ENCODE measurements around the gene OR2G3. TPM values are rescaled to one million over a fixed set of nuclear protein-coding genes. Genes with fewer than 3 reads are reported as not detected.

Gene OR2G3
- polyA plus RNA-seq, 2 of the 4 experiments (the other 2 are of a cell fraction) = not detected

- 24% methylated on average over 10 of the region's 10 CpGs for WGBS (ENCODE audit: missing lambda C conversion rate)
- Histone ChIP-seq H3K9me3 (no peaks in the 10 kb centered on the region; the same call in 2 of the 3 replicates), H3K4me3 (no peak overlapping the region), H3K4me1 (no peaks in the 10 kb centered on the region), H3K4me2 (no peak overlapping the region), H3K27ac (no peak overlapping the region)
- DNase-seq (ENCODE audit: low read depth in 1 of 2, low spot score in 1 of 2) = no peak
- POLR2A ChIA-PET = no interaction called here
- FAIRE-seq = no peak
- no peak for TF ChIP-seq MAX (IDR thresholded peaks at IDR 0.05)
- TF ChIP-seq HES2 (IDR thresholded peaks at IDR 0.05) = no peak
- TF ChIP-seq PBX3 (IDR thresholded peaks at IDR 0.05) = no peak
- no peak for TF ChIP-seq RNF2 (IDR thresholded peaks at IDR 0.05; ENCODE audit: borderline replicate concordance, low read depth)
- TF ChIP-seq POLR2A (IDR thresholded peaks at IDR 0.05; ENCODE audit: low read length) = no peak
- TF ChIP-seq, protein P1, sequence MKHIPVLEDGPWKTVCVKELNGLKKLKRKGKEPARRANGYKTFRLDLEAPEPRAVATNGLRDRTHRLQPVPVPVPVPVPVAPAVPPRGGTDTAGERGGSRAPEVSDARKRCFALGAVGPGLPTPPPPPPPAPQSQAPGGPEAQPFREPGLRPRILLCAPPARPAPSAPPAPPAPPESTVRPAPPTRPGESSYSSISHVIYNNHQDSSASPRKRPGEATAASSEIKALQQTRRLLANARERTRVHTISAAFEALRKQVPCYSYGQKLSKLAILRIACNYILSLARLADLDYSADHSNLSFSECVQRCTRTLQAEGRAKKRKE (CRISPR knock-in tag; IDR thresholded peaks at IDR 0.05; ENCODE audit: low read depth) = no peak
- TF ChIP-seq, protein P2, sequence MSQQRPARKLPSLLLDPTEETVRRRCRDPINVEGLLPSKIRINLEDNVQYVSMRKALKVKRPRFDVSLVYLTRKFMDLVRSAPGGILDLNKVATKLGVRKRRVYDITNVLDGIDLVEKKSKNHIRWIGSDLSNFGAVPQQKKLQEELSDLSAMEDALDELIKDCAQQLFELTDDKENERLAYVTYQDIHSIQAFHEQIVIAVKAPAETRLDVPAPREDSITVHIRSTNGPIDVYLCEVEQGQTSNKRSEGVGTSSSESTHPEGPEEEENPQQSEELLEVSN (IDR thresholded peaks at IDR 0.05; ENCODE audit: borderline replicate concordance, low read depth) = no peak
- no peak for TF ChIP-seq CEBPB (IDR thresholded peaks at IDR 0.05)
- TF ChIP-seq HEYL (CRISPR knock-in tag; IDR thresholded peaks at IDR 0.05) = no peak
- no peak for TF ChIP-seq USF2 (IDR thresholded peaks at IDR 0.05)
- TF ChIP-seq ZSCAN20 (CRISPR knock-in tag; IDR thresholded peaks at IDR 0.05) = no peak
- no peak for TF ChIP-seq JUNB (IDR thresholded peaks at IDR 0.05)
- CTCF ChIA-PET = no interaction called here
- ATAC-seq = no peak
Measured at GRCh38 chr1:247561711-247562110, 43.7 kb upstream of the OR2G3 start.

DNA sequence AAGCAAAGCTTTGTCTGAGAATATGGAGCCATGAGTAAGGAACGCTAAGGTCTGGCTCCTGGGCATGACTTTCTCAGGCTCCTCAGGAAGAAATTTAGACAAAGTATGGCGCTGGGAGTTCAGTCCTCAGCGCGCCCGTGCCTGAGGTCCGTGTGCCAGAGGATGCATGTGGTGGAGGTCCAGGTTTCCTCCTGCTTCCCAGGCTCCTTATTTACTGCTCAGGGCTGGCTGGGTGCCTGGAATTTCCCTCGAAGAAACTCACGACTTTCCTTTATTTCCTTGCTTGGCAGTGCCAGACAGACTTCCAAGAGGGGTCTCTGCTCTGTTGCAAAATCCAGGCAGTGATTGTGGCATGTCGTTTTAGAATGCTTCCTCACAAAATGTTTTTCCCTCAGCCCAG, 43.2 kb upstream of the OR2G3 start:
- ATAC-seq (no peak), DNase-seq (ENCODE audit: low read depth in 1 of 2, low spot score in 1 of 2) (no peak), FAIRE-seq (no peak)
- Histone ChIP-seq H3K9me3 (no peaks in the 10 kb centered on the region; the same call in 2 of the 3 replicates), H3K4me3 (no peak overlapping the region), H3K27ac (no peak overlapping the region), H3K4me1 (no peaks in the 10 kb centered on the region), H3K4me2 (no peak overlapping the region)
- CTCF ChIA-PET = no interaction called here
- WGBS (ENCODE audit: missing lambda C conversion rate) = 3% methylated on average over 9 of the region's 9 CpGs
- POLR2A ChIA-PET = no interaction called here
- TF ChIP-seq FOSB (CRISPR knock-in tag; IDR thresholded peaks at IDR 0.05) (no peak), ESRRA (IDR thresholded peaks at IDR 0.05; ENCODE audit: borderline replicate concordance, low read length) (no peak), MAFK (IDR thresholded peaks at IDR 0.05; ENCODE audit: partially characterized antibody) (no peak), NFE2L2 (conservative IDR thresholded peaks at IDR 0.05; ENCODE audit: low read length) (no peak), NPAS2 (CRISPR knock-in tag; IDR thresholded peaks at IDR 0.05; ENCODE audit: borderline replicate concordance) (no peak), PBX3 (IDR thresholded peaks at IDR 0.05) (no peak), HOXA7 (CRISPR knock-in tag; IDR thresholded peaks at IDR 0.05) (no peak), USF2 (IDR thresholded peaks at IDR 0.05) (no peak), KDM1A (IDR thresholded peaks at IDR 0.05; ENCODE audit: low read depth) (no peak), FOSL2 (IDR thresholded peaks at IDR 0.05) (no peak), FOSL2 (CRISPR knock-in tag; IDR thresholded peaks at IDR 0.05) (no peak), RNF2 (IDR thresholded peaks at IDR 0.05; ENCODE audit: borderline replicate concordance, low read depth) (no peak), CBX2 (IDR thresholded peaks at IDR 0.05; ENCODE audit: borderline replicate concordance, low read depth) (no peak), CHD4 (IDR thresholded peaks at IDR 0.05; ENCODE audit: borderline replicate concordance) (no peak), FOXS1 (CRISPR knock-in tag; IDR thresholded peaks at IDR 0.05) (no peak), MYC (IDR thresholded peaks at IDR 0.05; ENCODE audit: borderline replicate concordance, low read length) (no peak), MAZ (IDR thresholded peaks at IDR 0.05; ENCODE audit: borderline replicate concordance, low read depth, low read length) (no peak)
- TF ChIP-seq, protein P3, sequence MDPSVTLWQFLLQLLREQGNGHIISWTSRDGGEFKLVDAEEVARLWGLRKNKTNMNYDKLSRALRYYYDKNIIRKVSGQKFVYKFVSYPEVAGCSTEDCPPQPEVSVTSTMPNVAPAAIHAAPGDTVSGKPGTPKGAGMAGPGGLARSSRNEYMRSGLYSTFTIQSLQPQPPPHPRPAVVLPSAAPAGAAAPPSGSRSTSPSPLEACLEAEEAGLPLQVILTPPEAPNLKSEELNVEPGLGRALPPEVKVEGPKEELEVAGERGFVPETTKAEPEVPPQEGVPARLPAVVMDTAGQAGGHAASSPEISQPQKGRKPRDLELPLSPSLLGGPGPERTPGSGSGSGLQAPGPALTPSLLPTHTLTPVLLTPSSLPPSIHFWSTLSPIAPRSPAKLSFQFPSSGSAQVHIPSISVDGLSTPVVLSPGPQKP (IDR thresholded peaks at IDR 0.05; ENCODE audit: low read depth, low read length) = no peak
- TF ChIP-seq, protein P4, sequence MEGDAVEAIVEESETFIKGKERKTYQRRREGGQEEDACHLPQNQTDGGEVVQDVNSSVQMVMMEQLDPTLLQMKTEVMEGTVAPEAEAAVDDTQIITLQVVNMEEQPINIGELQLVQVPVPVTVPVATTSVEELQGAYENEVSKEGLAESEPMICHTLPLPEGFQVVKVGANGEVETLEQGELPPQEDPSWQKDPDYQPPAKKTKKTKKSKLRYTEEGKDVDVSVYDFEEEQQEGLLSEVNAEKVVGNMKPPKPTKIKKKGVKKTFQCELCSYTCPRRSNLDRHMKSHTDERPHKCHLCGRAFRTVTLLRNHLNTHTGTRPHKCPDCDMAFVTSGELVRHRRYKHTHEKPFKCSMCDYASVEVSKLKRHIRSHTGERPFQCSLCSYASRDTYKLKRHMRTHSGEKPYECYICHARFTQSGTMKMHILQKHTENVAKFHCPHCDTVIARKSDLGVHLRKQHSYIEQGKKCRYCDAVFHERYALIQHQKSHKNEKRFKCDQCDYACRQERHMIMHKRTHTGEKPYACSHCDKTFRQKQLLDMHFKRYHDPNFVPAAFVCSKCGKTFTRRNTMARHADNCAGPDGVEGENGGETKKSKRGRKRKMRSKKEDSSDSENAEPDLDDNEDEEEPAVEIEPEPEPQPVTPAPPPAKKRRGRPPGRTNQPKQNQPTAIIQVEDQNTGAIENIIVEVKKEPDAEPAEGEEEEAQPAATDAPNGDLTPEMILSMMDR (IDR thresholded peaks at IDR 0.05) = no peak
- TF ChIP-seq, protein P1 (CRISPR knock-in tag; IDR thresholded peaks at IDR 0.05; ENCODE audit: low read depth) = no peak
